Activated CD4-positive, CD25-positive, alpha-beta regulatory T cell treated with anti-CD3 and anti-CD28 coated beads, Interleukin-2, amount 50 U/mL, for 24 hours (primary cell): ENCODE data around the gene RNF130.
"Not testable (repeated sequence)": the region's sequence is repeated elsewhere in the genome, so short reads cannot be mapped to it uniquely, and the experiment has no call there.

ENCODE experiments used
- ATAC-seq, 2 donors: fragments of 150-1000 bp; cut with Tn5 transposase; one replicate each; pipeline ENCODE4 v1.10.0; 2021; ENCODE audit warnings: mild to moderate bottlenecking in 1 of 2, moderate library complexity in 1 of 2

Gene RNF130

DNA sequence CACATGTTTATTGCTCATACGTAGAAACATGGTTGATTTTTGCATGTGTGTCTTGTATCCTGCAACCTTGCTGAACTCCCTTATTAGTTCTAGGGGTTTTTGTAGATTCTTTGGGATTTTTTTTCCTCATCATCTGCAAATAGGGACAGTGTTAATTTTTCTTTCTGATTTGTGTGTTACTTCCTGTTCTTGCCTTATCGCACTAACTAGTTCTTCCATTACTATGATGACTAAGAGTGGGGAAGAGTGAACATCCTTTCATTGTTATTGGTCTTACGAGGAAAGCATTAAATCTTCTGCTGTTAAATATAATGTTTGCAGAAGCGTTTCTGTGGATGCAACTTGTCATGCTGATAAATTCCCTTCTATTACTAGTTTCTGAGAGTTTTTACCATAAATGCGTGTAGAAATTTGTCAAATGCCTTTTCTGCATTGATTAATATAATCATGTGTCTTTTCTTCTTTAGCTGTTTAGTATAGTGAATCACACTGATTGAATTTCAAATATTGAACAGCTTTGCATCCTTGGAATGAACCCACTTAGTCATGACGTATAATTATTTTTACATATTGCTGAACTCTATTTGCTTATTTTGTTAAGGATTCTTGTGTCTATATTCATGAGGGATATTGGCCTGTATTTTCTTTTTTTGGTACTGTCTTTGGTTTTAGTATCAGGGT lies 32.1 kb upstream of the RNF130 start:
- no peak for ATAC-seq

DNA sequence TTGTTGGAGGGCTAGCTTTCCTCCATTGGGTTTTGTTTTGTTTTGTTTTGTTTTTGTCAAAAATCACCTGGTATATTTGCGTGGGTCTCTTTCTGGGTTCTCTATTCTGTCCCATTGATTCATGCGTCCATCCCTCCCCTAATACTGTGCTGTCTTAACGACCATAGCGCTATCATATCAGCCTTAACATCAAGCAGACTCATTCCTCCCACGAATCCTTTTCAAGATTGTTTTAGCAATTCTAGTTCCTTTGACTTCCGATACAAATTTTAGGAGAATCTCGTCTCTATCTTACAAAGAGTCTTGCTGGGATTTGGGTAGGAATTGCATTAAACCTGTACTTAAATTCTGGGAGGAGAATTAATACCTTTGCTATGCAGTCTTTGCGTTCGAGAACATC lies 31.1 kb upstream of the RNF130 start:
- ATAC-seq: no peak

DNA sequence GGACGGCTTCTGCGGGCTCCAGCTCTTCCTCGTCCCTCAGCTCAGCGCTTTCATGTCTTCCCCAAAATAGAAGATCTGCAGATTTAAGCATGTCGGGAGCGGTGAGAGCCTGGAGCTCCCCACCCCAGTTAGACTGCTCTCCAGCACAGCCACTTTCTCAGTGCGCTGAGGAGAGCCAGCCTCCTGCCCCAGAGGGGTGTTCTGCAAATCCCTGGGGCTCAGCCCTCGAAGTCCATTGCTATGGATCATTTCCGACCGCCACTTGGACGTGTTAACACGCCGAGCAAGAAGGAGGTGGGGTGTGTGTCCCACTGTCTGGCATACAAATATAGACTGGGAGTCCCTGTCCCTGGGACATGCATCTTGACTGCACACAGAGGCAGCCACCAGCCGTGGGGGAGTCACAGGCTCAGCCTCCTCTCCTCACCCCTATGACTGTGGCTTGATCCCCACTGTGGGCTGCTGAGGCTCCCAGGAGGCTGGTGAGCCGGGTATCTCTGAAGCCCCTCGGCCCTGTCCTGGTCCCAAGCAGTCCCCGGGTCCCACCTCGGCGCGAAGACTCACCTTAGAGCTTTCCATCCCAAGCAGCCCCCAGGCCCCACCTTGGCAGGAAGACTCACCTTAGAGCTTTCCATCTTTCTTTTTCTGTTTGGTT lies 30.0 kb upstream of the RNF130 start:
- no peak for ATAC-seq

DNA sequence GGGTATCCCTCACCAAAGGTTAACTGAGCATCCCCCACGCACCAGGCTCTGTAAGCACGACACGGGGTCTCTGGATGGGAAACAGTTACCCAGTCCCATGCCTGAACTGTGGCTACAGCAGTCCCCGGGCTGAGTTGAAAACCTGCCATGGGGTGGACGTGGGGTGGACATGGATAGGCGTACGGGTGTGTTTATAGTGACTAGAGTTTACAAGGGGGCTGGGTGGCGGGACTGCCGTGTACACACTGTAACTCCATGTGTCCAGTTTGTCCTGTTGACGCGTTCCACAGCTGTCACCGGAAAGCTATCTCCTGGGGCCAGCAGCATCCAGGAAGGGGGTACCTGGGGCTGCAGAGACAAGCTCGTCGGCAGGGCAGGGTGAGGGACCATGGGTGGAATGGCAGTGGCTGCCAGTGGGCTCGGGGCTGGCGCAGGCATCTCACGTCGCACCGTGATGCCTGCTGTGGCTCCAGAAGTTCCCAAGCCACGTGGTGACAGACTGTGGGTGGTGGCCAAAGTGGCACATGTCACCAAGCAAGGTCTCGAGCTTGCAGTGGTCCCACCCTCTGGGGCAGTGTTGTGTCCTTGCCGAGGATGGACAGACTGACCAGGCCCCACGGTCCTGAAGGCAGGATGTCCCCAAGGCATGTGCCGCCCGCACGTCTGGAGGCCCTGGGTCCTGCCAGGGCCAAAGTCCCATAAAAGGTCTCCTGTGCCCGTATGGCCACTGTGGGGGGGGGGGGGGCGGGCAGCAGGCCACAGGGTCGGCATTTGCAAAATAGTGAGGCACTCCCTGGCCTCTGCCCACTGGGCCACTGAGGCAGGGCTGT lies 29.3 kb upstream of the RNF130 start:
- no peak for ATAC-seq

DNA sequence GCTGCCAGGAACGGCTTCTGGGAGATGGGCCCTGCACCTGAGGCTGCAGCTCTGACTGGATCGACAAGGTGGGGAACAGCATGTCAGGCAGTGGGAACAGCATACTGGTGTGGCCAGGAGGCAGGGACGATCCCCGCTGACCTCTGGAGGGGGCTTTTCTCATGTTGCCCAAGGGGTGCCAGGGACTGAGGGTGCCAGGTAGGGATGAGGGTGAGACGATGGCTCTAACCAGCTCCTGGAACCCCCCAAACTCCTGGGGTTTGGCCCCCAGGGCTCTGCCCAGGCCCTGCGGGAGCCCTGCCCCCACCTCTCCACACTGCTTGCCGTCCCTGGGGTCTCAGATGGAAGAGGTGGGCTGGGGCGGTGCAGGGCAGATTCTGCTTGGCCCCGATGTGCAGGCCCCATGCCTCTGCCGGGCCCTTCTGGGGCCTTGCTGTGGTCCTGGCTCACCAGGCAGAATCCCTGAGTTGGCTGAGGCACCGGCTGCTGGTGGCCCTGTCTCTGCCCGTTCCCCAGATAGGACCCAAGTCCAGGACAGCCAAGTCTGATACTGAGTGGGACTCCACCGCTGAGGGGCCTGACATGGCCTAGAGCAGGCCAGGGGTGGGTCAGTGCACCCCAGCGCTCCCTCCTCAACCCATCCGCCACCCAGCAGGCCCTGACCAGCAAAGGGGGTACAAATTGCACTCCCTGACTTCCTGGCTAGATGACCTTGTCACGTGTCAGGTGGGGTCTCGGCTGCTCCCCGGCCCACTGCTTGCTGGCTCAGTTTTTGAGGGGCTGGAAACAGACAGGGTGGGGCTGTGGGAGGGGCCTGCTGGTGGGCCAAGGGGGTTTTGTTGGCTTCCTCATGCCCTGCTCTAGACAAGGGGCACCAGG lies 28.4 kb upstream of the RNF130 start:
- no peak for ATAC-seq

DNA sequence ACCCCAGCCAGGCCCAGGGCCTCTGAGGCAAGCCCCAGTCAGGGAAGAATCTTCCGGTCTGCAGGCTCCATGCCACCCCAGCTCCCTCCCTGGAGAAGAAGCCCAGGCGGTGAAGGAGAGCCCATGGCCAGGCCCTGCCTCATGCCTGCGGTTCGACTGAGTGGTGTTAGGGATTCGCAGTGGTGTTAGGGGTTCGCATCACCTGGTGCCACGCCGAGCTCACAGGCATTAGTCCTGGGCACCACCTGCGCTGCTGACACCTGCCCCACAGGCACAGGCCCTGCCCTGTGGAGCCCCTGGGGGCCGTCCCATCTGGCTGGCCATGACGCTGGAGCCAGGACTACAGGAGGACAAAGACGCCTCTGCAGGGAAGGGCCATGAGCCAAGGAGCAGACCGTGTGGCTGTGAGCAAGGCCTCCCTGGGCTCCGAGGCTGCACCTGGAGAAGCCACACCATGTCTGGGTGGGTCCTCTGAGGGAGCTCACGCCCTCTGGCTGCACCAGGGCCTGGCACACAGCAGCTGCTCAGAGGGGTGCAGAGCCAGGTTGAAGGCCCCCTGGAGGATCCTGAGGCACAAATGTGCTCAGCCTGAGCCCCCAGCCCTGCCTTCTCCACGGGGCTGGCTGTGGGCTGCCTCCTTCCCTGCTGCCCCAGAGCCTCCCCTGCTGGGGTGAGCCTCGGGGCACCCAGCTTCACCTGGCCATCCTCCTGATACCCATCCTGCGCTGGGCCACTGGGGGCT lies 27.6 kb upstream of the RNF130 start:
- ATAC-seq: no peak

DNA sequence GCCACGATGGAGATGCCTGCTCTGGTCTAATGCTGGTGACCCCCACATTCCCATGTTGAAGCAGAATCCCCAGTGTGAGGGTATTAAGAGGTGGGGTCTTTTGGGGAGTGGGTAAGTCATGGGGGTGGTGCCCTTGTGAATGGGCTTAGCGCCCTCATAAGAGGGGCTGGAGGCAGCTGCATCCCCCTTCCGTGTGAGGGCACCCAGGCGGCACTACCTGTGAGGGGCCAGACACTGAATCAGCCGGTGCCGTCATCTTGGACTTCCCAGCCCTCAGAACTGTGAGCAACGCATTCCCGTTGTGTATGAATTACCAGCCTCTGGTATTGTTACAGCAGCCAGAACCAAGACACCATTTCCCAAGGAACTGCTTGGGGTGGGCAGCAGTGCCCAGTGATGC lies 27.0 kb upstream of the RNF130 start:
- ATAC-seq: no peak

DNA sequence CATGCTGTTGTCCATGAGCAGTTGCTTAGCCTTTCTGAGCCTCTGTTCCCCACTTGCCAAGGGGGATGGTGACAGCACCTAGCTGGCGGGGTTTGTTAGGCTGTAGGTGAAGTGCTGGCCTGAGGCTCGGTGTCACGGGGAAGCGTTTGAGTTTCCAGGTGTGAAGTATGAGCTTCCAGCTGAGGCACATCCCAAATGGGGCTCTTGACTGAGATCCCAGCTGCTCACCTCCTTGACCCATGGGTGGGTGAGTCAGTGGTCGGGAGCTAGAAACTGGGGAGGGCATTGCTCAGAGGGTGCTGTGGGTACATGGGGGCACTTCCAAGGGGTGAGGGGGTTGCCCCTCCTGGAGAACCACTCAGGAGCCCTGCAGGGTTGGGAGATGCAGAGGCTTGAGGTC lies 26.4 kb upstream of the RNF130 start:
- ATAC-seq: no peak

DNA sequence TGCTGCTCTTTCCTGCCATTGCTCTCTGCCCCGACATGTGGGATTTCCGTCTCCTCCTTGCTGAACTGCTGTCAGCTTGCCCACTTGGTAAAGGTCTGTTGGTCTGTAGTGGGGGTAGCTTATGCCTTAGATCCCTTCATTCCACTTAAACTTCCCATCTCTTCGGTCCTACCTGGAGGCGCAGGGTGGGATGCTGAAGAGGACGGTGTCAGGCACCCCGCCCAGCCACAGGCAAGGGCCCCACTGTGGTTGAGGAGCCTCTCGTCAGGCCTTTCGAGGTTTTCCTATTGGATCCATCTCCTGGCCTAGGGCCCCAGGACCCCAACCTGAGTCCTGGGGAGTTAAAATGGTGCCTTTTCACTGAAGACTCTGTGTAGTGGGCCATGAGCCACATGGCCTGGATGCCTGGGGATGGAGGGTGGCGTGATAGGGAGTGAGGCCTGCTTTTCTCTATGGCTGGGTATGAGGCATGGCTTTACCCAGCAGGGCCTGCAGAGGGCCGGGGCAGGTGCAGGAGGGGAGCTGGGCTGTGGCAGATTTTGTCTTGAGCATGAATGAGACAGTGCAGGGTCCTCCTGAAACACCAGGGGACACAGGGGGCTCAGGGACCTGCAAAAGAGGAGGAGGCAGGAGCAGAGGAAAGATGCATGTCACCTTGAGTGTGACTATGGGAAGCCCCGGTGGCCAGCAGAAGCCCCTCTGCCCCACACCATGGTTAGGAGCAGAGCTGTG lies 25.8 kb upstream of the RNF130 start:
- ATAC-seq: no peak

DNA sequence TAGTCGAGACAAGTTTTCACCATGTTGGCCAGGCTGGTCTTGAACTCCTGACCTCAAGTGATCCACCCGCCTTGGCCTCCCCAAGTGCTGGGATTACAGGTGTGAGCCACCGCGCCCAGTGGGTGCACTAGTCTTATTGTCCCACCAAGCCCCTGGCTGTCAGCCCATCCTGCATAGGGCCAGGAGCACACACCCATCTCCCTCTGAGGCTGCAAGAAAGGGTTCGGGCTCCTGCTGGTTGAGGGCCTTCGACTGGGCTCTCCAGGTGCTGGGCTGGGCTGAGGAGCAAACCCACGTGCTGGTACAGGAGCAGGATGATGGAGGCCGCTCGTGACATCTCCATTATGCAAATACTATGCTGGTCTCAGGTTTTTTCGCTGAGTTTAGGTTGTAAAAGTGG lies 25.1 kb upstream of the RNF130 start:
- no peak for ATAC-seq

DNA sequence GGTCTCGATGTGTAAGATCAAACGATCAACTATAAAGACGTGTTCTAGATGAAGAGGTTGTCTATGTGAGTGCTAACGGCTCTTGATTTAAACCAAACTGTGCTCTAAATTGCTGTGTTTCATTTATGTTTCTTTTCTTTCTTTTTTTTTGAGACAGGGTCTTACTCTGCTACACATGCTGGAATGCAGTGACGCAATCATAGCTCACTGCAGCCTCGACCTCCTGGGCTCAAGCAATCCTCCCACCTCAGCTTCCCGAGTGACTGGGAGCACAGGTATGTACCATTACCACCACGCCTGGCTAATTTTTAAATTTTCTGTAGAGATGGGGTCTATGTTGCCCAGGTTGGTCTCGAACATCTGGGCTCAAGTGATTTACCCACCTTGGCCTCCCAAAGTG lies 24.0 kb upstream of the RNF130 start:
- ATAC-seq: no peak

DNA sequence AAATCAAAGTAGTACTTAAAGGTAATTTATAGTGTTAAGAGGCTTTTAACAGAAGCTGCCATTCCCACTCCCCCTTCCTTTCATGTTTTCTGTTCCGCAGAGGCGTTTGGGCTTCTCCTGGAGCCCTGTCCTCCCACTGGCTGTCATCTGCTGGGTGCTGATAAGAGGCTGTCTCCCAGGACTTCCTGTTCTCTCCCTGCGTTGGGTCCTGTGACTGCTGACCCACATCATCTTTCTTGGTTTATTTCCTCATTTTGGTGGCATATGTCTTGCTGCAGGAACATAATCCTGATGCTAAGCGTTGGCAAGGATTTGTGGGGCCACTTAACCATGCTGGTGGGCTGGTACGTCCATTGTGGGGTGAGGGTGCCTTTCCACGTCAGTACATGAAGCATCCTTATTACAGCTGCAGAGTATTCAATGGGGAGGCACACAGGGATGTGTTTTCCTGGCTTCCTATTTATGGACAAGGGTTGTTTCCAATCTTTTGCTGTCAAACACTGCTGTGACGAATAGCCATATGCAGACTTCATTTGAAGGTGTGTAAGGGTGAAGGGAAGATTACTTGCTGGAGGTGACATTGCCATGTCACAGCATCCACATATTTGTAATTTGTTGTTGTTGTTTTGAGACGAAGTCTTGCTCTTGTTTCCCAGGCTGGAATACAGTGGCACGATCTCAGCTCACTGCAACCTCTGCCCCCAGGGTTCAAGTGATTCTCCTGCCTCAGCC lies 22.3 kb upstream of the RNF130 start:
- no peak for ATAC-seq

DNA sequence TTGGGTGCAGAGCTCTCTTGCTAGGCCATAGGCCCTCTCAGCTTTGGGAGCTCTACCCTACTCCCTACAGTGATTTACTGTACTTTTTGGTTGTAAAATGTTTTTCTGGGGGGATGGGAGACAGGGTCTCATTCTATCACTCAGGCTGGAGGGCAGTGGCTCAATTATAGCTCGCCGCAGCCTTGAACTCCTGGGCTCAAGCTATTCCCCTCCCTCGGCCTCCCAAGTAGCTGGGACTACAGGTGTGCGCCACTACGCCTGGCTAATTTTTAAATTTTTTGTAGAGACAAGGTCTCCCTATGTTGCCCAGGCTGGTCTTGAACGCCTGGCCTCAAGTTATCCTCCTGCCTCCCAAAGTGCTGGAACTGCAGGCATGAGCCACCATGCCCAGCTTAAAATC lies 21.7 kb upstream of the RNF130 start:
- no peak for ATAC-seq

DNA sequence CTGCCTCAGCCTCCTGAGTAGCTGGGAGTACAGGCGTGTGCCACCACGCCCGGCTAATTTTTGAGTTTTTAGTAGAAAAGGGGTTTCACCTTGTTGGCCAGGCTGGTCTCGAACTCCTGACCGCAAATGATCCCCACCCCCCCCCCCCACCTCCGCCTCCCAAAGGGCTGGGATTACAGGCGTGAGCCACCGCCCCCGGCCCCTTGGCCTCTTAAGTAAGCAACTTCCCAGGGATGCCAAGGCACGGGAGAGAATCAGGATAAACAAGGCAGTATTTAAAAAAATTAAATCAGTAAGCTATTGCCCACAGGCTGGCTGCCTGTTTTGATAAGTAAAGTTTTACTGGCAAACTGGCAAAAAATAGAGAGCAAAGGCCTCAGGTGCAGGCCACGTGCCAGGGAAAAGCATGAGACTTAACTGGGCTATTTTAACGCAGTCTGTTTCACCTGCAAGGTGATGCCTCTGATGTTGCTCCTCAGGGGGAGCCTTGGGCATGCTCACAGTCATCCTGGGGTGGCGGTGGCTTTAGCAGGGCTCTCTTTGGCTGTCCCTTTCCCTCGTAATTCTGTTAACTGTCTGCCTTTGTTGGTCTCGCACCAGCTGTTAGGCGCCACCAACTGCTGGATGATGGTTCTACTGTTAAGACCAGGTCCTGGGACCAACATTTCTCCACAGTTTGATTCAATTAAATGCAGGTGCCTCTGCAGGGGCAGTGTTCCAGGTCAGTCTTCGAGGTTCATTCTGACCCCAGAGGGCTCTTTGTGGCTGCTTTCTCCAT lies 19.4 kb upstream of the RNF130 start:
- ATAC-seq: no peak

DNA sequence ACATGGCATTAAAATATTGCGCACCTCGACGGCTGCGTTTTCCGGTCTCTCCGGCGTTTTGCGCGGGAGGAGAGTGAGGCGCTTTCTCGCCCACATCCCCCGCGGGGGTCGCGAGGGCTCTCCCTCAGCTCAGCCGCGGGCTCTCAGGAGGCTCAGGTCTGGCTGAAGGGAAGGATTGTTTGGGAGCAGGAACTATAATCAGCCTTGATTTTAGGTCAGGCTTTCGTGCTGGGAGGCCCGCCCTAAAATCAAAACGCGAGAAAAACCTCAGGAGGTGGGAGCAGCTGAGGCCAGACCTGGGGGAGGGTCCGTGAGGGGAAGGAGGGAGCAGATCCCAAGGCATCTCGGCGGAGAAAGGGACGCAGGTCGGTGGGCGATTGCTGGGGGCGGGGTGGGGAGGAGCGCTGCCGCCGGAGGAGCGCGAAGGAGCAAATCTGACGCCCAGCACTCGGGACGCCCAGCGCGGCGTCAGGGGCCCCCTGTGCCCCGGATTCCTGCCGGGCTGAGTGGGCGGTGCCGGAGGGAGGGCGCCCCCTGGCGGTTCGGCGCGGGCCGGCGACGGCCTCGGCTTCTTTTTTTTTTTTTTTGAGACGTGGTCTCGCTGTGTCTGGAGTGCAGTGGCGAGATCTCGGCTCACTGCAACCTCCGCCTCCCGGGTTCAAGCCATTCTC lies 18.7 kb upstream of the RNF130 start:
- peak; percentile 86 to 88 for ATAC-seq

DNA sequence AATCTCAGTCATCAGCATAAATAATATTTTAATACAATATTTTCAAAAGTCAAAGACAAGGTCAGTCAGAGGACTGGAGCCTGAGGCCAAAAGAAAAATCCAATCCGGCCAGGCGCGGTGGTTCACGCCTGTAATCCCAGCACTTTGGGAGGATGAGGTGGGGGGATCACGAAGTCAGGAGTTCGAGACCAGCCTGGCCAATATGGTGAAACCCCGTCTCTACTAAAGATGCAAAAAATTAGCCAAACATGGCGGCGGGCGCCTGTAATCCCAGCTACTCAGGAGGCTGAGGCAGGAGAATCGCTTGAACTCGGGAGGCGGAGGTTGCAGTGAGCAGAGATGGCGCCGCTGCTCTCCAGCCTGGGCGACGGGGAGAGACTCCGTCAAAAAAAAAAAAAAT lies 18.1 kb upstream of the RNF130 start:
- not testable (repeated sequence) for ATAC-seq

DNA sequence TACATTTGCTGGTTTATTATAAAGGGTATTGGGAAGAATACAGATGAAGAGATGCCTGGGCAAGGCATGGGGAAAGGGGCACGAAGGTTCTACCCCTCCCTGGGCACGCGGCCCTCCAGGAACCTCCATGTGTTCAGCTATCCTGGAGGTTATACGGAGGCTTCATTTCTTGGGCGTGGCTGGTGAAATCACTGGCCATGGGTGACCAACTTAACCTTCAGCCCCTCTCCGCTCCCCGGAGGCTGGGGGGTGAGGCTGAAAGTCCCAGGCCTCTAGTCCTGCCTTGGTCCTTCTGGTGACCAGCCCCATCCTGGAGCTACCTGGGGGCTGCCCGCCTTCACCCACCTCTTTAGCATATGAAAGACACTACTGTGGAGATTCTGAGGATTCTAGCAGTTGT lies 17.0 kb upstream of the RNF130 start:
- no peak for ATAC-seq

DNA sequence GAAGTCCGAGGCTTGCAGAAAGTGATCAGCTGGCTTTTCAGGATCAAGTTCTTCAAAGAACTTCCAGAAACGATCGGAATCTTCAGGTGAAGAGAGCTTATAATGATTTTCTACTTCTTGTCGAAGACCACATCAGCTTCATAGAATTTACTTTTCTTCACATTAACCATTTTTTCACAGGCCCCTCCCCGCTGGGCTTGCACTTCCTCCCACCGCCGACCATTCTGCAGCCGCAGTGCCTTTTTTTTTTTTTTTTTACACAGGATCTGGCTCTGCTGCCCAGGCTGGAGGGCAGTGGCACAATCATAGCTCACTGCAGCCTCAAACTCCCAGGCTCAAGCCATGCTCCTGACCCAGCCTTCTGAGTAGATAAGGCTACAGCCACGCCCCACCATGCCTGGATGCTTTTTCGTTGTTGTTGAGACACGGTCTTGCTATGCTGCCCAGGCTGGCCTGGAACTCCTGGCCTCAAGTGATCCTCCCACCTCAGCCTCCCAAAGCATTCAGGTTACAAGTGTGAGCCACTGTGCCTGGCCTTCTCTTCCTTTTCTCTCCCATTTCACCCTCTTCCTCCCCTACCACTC lies 15.3 kb upstream of the RNF130 start:
- no peak for ATAC-seq

DNA sequence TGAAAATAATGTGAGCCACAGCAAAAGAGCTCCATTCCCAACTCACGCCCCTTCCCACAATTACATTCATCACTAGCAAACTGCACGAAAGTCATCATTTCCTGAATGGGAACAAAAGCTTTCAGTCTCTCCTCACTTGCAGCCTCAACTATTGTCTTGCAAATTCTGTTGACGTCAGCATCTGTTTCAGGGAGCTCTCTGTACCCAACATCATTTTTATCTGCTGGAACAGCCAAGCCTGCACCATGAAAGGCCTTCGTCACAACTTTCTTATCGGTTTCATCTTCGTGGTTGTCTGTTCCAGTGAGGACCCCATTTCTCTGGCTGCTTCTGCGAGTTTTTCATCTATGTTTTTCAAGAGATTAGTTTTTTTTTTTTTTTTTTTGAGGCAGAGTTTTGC lies 14.3 kb upstream of the RNF130 start:
- ATAC-seq: no peak
